GM10266 (cell line): ENCODE results near the gene MTFR1L.

Source experiments
- DNase-seq: peaks from one replicate; pipeline ENCODE4 v3.0.0; 2012; ENCODE audit errors: extremely low spot score
- TF ChIP-seq, protein P1 (sequence below): IDR thresholded peaks from 2 replicates; pipeline ENCODE4 v1.5.1; 2012; ENCODE audit warnings: mild to moderate bottlenecking, low read depth; ENCODE audit not compliant: control insufficient read depth, insufficient read depth; ENCODE audit errors: missing control alignments

The MTFR1L gene

DNA sequence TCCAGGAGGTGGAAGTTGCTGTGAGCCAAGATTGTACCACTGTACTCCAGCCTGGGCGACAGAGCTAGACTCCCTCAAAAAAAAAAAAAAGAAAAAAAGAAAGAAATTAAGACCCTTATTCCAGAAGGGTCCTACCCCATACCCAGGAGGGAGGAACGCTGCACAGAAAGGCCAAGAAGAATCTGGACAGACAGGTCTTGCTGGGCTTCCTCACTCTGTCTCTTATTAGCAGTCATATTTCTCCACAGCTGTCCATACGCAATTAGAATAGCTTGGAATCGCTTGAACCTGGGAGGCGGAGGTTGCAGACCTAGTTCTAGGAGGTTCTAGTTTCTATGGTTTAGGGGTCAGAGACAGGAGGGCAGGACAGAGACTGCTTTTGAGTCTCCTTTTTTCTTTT is 58.9 kb downstream of the MTFR1L start:
- TF ChIP-seq, protein P1, sequence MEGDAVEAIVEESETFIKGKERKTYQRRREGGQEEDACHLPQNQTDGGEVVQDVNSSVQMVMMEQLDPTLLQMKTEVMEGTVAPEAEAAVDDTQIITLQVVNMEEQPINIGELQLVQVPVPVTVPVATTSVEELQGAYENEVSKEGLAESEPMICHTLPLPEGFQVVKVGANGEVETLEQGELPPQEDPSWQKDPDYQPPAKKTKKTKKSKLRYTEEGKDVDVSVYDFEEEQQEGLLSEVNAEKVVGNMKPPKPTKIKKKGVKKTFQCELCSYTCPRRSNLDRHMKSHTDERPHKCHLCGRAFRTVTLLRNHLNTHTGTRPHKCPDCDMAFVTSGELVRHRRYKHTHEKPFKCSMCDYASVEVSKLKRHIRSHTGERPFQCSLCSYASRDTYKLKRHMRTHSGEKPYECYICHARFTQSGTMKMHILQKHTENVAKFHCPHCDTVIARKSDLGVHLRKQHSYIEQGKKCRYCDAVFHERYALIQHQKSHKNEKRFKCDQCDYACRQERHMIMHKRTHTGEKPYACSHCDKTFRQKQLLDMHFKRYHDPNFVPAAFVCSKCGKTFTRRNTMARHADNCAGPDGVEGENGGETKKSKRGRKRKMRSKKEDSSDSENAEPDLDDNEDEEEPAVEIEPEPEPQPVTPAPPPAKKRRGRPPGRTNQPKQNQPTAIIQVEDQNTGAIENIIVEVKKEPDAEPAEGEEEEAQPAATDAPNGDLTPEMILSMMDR = no peak
- no peak for DNase-seq

DNA sequence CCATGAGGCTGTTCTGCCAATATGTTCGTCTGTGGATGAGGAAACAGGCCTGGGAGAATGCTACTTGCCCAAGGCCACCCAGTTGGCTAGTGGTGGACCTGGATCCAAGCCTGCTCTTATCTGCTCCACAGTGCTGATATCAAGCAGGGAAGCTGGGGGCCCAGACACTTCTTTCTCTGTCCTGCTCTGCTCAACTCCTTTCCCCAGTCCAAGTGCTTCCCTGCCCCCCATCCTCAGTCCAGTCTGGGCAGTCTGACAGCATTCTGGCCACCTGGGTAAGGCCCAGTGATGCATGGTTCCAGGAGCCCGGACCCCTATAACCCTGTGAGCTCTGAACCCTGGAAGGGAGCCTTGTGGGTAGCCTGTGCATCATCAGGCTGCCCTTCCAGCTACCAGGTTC is 59.9 kb downstream of the MTFR1L start:
- TF ChIP-seq, protein P1 = no peak

DNA sequence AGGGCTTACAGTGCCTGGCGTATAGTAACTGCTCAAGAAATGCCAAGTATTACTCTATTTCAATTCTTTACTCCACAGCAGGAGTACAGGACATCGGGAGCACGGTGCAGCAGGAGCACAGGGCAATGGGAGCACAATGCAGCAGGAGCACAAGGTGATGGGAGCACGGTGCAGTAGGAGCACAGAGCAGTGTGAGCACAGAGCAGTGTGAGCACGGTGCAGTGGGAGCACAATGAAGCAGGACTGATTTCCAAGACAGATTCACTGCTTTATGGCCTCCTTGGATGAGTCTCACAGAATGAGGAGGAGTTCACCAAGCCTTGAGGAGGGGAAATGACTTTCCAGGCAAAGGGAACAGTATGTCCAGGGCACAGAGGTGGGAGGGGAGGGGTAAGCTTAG is 60.8 kb downstream of the MTFR1L start:
- TF ChIP-seq, protein P1 = no peak
- no peak for DNase-seq

More for the DNA sequence above, 59.9 kb downstream of the MTFR1L start:
- DNase-seq = no peak

DNA sequence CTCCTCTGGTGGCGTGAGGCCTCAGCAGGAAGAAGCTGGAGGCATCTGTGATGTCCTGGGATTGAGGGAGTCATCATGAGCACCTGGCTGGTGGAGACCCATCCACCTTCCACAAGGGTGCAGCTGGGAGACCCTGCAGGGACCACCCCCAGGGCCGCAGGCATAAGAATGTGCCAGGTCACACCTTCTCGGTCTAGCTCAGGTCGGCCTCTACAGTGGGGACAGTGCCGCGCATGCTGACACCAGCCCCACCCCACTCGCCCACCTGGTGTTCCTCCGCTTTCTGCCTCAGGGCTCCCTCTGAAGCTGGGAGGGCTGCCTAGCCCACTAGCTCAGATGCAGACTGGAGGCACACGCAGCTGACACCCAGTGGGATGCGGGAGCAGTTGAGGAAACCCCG is 61.5 kb downstream of the MTFR1L start:
- TF ChIP-seq, protein P1 = no peak
- no peak for DNase-seq
